NK-92 treated with Interleukin-12 subunit alpha and Interleukin-12 subunit beta, amount 100 ng/mL, for 24 hours (cell line): ENCODE measurements around the gene COL9A1.

Experiments used
- DNase-seq: peaks from one replicate; lab custom pipeline; 2025; lab: John Stamatoyannopoulos, UW

COL9A1 gene

DNA sequence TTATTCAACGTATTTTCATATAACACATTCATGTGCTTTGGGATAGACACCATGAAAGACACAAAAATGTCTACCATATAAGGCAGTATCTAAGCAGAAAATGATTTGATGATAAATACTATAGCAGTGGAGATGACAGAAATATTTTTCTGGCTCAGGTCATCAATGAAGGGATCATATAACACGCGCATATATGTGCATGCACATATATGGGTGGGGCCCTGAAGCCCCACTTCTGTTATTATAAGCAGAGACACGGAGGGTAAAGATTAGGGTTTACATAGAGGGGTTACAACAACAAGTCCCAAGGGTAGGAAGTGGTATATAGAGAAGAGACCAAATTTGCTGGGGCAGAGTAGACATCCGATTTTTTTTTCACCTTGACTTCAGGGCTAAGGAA, 16.0 kb downstream of the COL9A1 start:
- no peak for DNase-seq

DNA sequence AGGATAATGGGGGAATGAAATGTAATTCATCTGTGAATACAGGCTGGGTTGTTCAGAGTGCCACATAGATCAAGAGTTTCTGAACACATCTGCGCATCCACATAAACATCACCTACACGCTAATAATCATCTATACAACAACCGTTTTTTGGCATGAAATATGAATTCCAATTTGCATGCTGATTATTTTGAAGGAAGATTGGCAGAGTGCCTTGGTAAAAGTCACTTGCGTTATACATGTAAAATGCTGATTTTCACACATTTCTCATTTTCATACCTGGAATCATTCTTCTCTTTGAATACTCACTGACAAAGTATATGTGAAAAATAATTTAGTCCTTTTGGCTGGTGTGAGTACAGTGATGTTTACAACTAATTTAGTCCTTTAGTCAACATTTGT, 17.7 kb downstream of the COL9A1 start:
- no peak for DNase-seq

DNA sequence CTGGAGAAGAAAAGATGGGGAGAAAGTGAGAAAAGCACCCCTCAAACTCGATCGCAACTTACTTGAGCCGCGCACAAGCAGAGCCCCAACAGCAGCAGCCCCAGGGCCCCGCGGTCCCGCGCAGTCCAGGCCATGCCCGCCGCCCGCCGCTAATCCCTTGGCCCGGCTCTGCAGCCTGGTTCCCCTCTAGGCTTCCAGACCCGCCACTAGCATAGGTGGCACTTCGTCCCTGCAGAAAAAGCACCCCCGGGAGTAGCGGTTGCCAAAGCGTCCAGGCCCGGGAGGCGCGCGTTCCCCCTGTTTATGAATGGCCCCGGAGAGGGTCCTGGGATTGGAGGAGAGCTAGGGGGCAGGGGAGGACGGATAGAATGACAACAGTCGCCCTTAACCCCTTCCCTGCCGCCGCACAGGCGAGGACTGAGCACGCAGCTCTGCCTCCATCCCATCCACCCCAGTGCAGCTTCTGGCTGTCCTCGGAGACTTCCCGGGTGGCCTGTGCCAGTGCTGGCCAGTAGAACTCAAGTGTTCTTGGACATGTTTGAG, 19.9 kb downstream of the COL9A1 start:
- no peak for DNase-seq

DNA sequence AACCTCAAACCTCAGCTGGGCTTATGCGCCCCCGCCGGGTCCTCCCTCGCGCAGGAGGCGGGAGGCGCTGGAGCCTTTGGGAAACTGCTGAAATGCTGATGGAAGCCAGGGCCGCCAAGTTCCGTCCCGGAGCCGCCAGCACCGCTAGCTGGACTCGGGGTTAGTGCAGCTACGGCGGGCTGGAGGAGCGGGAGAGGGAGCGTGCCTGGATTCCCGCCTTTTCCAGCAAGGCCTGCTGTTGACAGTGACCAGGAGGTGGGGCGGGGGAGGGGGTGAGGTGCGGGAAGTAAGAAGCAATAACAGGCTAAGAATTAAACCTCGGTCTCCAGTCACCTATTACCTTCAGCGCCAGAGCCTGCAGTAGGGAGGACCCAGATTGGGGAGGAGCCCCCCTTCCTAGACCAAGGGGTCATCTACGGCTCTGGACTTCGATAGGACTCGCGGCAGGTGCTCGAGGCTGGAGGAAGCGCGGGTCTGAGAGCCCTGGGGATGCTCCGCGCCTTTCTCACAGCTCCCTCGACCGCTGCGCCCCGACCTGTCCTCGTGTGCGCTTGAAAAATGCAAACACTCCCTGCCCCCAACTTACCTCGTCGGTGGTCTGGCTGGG, 20.5 kb downstream of the COL9A1 start:
- no peak for DNase-seq

DNA sequence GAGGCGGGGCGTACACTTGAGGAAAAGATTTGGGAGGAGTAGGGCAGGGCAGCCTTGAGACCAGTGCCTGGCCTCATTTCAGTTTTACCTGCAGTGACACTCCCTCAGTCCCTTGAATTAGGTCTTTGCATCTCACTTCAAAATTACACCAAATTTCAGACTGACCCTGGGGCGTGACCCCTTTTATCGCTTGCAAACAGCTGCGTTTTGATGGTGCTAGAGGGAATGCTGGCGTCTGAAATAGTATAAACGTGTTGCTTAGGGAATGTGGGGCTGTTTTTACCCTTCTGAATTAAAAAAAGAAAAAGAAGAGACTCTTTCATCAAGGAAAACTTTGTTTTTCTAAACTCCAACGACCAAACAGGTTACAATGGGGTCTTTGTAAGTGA, 21.0 kb downstream of the COL9A1 start:
- DNase-seq = no peak

DNA sequence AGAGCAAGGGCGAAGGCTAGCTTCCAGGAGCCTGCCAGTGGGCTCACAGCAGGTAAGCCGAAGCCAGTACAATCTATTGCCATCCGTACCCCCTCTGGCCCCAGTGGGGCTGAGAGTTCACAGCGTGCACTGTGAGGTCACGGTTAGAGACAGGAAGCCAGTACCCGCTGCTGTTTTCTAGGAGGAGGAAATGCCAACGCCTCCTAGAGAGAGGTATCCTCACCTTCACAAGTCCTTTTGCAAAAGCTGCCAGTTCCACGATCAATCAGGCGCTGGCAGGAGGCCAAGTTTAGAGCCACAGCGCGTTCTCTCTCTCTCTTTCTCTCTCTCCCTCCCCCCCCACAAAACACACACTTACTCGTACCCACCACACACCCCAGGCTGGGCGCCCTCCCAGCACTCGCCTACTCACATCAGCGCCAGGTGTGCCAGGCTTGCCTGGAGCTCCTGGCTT, 22.5 kb downstream of the COL9A1 start:
- no peak for DNase-seq

DNA sequence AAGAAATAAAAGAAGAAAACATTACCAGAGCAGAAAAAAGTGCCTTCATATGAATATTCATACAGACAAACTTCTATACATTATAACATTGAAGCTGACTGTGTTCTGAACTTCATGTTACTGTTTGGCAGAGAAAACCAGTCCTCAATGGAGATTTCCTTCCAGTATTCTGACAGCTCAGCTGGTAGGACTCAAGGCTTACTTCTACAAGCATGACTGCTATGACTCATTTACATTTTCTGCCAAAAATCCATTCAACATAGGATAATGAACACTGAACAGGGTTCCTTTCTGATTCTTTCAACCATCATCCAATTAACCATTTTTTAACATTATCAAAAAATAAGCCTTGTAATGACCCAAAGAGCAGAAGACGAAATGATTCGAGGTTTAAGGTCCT, 25.4 kb downstream of the COL9A1 start:
- DNase-seq = no peak

DNA sequence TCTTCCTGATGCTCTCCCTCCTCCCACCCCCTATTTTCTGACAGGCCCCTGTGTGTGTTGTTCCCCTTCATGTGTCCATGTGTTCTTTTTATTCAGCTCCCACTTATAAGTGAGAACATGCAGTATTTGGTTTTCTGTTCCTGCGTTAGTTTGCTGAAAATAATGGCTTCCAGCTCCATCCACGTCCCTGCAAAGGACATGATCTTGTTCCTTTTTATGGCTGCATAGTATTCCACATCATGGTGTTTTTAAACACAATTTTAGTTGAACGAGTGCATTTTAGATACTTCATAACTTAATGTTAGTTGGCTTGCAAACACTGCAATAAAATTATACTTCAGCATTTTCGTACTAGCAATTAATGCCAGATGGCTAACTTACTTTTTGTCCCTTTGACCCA, 28.5 kb downstream of the COL9A1 start:
- no peak for DNase-seq

DNA sequence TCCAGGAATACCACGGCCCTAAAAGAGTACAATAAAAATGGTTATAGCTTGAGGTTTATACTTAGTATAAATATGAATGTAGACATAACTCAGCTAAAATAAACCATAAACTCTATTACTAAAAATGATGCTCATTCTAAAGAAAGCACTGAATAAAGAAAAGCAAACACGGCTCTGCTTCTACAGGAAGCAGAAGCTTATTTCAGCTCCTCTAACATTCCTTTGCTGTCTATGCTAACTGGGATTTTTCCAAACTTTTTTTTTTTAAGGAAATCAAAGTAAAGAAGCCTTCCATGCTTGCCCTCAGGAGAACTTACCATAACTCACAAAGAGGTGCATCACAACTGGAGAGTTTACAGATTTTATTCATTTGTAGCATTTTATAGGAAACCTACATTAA, 30.8 kb downstream of the COL9A1 start:
- DNase-seq = no peak

DNA sequence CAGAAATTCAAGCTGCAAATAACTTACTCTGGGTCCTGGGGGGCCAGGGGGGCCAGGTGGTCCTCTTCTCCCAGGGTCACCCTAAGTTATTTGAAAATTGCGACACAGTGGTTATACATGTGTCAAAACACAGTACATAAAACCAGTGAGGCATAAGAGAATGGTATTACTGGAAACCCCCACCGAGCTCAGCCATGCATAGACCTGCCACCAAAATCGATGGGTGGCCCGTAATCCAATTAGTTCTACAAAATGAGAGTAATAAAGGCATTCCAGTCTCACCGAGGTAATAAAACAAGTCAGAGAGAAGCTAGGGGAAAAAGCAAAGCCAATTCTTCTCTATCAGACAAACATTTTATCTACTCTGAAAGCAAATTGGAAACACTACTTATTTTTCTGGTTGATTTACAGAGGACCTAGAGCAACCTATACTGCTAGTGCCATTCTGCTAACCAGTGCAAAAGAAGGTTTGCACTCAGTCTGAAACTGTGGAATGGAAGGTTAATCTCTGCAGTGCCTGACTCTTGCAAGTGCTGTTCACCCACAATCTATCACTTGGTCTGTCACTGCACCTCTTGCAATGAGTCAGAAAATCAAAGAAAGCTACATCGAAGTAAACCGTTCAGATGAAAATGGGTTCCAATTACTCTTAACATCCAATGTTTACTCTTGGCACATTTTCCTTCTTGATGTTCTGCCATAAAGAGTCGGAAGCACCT, 32.4 kb downstream of the COL9A1 start:
- DNase-seq = no peak

DNA sequence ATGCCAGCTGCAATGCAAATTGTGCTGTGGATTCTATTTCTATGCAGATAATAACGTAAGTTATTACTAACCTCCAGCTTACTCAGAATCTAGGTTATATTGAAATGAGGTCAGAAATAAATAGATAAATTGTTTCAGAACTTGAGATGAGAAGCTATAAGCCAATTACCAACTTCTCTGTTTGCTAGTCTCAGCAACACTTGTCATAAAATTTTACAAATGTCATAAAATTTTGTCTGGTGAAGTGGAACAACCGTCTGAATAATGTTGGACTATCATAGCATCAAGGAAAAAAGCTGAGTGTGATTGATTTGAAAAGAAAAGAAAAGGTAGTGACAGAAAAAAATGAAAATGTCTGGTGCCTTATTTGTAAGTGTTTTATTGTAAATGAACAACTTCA, 36.7 kb downstream of the COL9A1 start:
- no peak for DNase-seq

DNA sequence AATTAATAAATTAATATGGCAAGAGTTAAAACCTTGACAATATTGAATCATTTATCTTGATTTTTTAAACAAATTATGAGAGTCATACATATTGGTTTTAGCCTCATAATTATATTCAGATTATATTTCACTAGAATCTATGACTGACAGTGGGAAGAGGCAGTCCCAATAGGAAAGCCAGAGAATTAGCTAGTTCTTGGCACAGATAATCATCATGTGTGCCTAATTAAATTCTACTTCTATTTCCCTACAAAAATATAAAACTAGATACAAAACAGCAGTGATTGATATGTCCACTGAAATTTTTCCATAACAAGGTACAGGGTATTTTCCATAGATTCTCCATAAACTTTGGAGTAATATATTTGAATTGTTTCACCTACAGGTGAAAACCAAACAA, 38.6 kb downstream of the COL9A1 start:
- DNase-seq = no peak

DNA sequence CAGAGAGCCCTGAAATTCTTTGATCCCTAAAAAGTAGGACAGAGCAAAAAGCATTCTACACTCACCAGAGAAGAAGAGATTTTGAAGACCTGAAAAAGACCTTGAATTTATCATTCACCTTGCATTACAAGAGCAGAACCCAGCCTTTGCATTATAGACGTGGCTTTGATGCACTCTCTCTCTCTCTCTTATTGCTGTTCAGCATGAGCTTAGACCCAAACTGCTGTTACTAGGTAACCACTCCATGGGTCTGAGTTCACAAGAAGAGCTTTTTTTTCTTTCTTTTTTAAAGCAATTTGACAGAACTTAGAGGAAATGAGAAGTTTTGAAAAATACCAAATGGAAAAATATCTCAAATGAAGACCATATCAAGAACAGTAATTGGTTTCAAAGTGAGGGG, 44.4 kb downstream of the COL9A1 start:
- DNase-seq = no peak

DNA sequence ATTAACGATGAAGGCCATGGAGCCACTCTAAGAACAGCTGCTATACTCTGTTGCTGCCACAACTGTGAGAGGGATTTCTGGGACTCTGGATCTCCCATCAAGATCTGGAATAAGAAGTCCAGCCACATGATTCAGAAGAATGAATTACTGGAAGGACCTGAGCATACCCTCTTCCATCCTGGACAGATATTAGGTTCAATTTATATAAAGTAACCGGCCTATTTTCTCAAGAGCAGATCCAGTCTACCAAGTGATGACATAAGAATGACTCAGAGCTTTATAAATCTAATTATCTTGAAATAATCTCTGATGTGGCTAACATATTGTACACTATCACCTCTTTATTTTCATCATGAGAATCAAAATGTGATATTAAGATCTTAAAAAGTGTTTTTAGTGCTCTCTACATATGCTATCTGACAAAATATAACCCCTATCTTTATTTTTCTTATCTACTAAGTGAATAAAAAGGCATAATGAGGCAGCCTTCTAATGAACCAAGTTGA, 45.1 kb downstream of the COL9A1 start:
- no peak for DNase-seq

DNA sequence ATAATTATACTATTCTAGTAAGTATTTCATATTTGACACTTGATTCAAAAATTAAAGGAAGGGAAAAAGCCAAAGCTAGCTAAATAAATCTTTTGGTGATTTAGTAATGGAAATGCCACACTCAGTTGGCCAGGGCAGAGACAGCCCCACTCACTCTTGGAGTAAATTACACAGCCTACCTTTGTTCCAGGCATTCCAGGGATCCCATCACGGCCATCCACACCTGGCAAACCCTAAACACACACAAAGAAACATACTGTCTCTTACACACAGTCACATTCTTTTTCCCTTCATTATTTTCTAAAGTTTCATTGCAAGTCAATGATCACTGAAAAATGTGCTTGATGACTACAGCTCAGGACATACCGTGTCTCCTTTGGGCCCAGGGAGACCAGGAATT, 48.1 kb downstream of the COL9A1 start:
- DNase-seq = no peak

DNA sequence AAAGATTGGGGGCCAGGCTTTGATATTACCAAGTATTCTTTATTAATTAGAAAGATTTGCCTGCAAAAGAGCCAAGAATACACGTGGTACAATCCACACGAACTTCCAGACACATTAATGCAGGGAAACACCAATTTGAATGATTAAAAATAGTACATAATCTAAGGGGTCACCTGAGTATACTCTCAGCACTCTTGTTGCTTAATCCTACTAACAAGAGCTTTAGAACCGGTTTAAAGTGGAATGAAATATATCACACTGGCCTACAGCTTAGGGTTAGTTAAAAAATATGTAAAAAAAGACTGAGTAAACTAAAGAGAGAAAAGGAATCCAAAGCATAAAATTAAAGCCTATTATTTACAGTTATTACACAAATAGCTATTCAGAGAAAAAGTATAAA, 49.0 kb downstream of the COL9A1 start:
- DNase-seq = no peak

DNA sequence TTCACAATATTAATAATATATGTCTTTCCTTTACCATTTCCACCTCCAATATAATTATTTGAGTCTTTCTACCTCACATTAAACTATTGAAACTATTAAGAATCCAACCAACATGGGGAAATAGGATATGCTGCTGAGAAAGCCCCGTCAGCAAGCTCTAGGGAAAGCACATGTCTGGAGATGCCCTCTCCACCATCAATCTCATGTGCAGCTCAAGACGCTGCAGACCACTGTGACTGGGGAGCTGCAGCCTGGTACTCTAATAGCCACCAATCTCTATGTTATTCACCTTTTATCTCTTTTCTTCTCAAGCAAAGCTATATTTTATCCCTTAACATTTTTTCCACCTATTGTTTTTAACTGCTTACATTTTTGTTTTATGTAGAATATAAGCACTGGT, 50.3 kb downstream of the COL9A1 start:
- no peak for DNase-seq

DNA sequence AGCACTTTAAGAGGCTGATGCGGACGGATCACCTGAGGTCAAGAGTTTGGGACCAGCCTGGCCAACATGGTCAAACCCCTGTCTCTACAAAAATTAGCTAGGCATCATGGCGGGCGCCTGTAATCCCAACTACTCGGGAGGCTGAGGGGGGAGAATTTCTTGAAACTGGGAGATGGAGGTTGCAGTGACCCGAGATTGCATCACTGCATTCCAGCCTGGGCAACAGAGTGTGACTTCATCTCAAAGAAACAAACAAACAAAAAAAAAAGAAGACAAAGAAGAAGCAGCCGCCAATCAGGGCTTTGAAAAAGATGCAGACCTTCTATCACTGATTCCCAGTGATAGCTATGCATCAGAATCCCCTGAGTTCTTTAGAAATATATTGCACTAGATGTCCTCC, 56.8 kb downstream of the COL9A1 start:
- DNase-seq = no peak

DNA sequence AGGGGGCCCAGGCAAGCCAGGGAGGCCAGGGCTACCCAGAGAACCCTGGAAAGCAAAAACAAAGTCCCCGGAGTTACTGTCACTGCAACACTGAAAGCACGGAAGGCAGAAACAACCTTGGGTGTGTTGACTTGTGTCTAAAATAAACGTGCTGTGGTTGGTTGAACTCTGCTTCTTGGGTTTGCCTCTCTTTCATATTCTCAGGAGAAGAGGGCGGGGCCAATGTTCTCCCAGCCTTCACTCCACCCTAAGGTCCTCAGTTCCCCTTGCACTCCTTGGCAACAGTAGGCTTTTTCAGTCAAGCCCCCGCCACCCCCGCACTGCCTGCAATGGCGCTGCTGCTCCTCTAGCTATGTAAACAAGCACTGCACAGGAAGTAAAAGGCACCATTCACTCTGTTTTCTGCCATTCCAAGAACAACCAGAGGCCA, 60.9 kb downstream of the COL9A1 start:
- DNase-seq = no peak

DNA sequence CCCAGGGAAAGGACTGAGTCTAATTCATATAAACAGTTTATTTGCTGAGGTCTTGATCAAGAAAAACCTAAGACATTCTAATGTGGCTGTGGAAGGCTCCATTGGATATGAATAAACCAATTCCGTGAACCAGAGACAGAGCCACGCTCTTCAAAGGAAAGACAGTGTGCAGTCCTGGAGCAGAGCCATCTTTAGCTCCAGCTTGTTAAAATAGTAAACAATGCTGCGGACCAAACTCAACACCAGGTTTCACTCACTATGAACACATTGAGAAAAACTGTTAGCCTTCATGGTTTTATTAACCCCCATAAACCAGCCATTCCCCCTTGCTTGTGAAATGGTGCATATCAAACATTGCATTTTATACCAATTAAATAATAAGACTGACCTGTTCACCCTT, 61.9 kb downstream of the COL9A1 start:
- no peak for DNase-seq

DNA sequence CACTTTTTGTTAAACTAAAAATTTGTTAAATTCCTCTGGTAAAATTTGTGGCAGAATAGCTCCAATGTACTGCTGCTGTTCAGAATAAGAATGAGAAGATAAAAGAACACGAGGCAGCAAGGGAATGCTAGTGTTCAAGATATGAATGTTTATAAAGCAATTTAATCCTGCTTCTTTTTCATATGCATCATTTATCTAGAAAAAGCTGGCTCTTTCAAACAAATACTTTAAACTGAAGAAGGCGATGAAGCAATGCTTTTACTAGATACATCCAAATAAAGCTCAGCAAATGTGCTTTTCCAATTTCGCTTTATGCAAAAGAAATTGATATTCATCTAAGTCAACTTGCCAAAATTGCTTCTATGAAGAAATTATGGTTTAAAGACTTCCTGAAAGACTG, 66.5 kb downstream of the COL9A1 start:
- DNase-seq = no peak

DNA sequence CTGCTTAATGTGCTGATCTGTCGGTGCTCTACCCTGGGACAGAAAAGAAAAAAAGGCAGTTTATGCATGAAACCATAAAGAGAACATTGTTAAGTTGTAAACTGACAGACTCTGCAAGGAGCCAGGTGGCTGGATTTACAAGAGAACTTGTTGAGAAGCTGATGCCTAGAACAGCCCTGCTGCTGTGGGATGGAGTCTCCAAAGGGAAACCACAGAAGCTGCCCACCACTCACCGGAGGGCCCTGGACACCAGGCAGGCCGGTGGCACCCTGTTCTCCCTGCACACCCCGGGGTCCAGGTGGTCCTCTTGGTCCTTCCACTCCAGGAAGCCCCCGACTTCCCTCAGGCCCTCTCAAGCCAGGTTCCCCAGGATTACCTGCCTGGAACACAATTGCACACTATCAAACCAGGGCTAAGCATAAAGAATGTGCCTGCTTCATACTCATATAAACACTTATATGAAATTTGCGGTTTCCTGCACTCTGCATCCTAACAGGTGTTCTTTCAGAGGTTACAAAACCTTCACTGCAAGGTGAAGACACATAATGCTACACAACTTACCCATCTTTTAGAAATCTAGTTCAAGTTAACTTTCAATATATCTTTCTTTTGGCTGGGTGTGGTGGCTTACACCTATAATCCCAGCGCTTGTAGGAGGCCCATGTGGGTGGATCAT, 68.2 kb downstream of the COL9A1 start:
- DNase-seq = no peak

DNA sequence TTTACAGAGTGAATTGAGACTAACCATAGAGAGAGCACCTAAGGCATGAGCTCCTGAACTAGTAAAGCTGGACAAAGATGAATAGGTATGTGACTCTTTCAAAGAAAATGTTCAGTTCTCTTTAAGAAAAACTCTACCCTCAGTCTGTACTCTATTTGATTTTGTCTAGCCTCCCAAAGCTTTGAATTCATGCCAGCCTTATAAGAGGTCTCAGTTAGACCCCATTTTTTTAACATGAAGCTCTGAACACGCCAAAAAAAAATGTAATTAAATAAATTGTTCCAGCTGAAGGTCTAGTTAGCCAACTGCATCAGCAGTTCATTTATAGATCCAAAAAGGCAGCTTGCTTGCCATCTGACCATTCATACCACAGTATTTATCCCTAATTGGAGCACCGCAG, 71.6 kb downstream of the COL9A1 start:
- DNase-seq = no peak
